HepG2 (cell line): ENCODE data around the gene TRIP6. TPM values are rescaled to one million over a fixed set of nuclear protein-coding genes. Genes with fewer than 3 reads are reported as not detected.

Experiments used
- HHEX ChIP-seq: IDR thresholded peaks from 2 replicates; pipeline ENCODE4 v1.6.1; 2016; ENCODE audit warnings: control low read depth
- KDM5A ChIP-seq: fragments of 200-600 bp; sonication (generic); IDR thresholded peaks from 2 replicates; pipeline ENCODE4 v1.7.0; 2018; ENCODE audit warnings: antibody characterized with exemption, mild to moderate bottlenecking, low read length, borderline replicate concordance
- MXD1 ChIP-seq: sonication (generic); formaldehyde crosslinking; IDR thresholded peaks from 2 replicates; pipeline ENCODE4 v1.4.0; 2020; ENCODE audit warnings: mild to moderate bottlenecking, missing genetic modification reagents
- SP4 ChIP-seq: sonication (generic); formaldehyde crosslinking; IDR thresholded peaks from 2 replicates; pipeline ENCODE4 v1.8.1; 2023; ENCODE audit warnings: mild to moderate bottlenecking, missing genetic modification reagents
- TAF1 ChIP-seq: sonication (generic); formaldehyde crosslinking; IDR thresholded peaks from 2 replicates; pipeline ENCODE4 v1.4.0; 2020; ENCODE audit warnings: missing genetic modification reagents
- ZMYM4 ChIP-seq: sonication (generic); formaldehyde crosslinking; IDR thresholded peaks from 2 replicates; pipeline ENCODE4 v1.8.1; 2023; ENCODE audit warnings: mild to moderate bottlenecking, missing genetic modification reagents
- ZNF17 ChIP-seq: sonication (generic); formaldehyde crosslinking; IDR thresholded peaks from 2 replicates; pipeline ENCODE4 v1.5.0; 2020; ENCODE audit warnings: mild to moderate bottlenecking, missing genetic modification reagents
- ZNF407 ChIP-seq: sonication (generic); formaldehyde crosslinking; IDR thresholded peaks from one replicate; pipeline ENCODE4 v1.5.1; 2020; ENCODE audit warnings: mild to moderate bottlenecking, missing genetic modification reagents; ENCODE audit errors: not compliant biosample characterization
- polyA plus RNA-seq, 8 experiments: library from polyadenylated mRNA; depleted of rRNA in 3 of 8; stranded (reverse) in 7 of 8; unstranded in 1 of 8; fragments of >200 nt; fragmentation: Illumina TruSeq in 4 of 8; extraction: Trizol in 4 of 8; gene quantifications; 2 replicates each; pipeline versions ENCODE4 v1.2.1 to v1.2.3, GENCODE V29; 2011 to 2016; ENCODE audit warnings: low read depth in 4 of 8, missing spikeins in 1 of 8, mixed read lengths in 1 of 8; ENCODE audit not compliant: insufficient read depth in 1 of 8
- total RNA-seq, 5 experiments: library from RNA; depleted of rRNA; stranded (reverse); fragments of >200 nt; fragmentation: Illumina TruSeq; extraction: Trizol; gene quantifications; 2 replicates each; pipeline ENCODE4 v1.2.3, GENCODE V29; 2016; ENCODE audit warnings: low read depth in 1 of 5
- TF ChIP-seq, protein P1 (sequence below): sonication (generic); formaldehyde crosslinking; IDR thresholded peaks from 2 replicates; pipeline ENCODE4 v1.8.0; 2022; ENCODE audit warnings: missing genetic modification reagents, mild to moderate bottlenecking, moderate library complexity, borderline replicate concordance
- TF ChIP-seq, protein P2 (sequence below): sonication (generic); formaldehyde crosslinking; IDR thresholded peaks from 2 replicates; pipeline ENCODE4 v1.5.1; 2020; ENCODE audit warnings: mild to moderate bottlenecking, missing genetic modification reagents

Gene TRIP6
- total and polyA plus RNA-seq, 2 of the 13 experiments (the other 11 are each of a cell fraction or from before 2014, with no cell fraction given) = 0.34 to 0.38 TPM

GRCh38 chr7:100895956-100896731, 29.0 kb downstream of the TRIP6 start (continued):
- TF ChIP-seq ZNF407 (CRISPR knock-in tag) = no peak
- TF ChIP-seq ZNF17 = no peak
- TF ChIP-seq, protein P1, sequence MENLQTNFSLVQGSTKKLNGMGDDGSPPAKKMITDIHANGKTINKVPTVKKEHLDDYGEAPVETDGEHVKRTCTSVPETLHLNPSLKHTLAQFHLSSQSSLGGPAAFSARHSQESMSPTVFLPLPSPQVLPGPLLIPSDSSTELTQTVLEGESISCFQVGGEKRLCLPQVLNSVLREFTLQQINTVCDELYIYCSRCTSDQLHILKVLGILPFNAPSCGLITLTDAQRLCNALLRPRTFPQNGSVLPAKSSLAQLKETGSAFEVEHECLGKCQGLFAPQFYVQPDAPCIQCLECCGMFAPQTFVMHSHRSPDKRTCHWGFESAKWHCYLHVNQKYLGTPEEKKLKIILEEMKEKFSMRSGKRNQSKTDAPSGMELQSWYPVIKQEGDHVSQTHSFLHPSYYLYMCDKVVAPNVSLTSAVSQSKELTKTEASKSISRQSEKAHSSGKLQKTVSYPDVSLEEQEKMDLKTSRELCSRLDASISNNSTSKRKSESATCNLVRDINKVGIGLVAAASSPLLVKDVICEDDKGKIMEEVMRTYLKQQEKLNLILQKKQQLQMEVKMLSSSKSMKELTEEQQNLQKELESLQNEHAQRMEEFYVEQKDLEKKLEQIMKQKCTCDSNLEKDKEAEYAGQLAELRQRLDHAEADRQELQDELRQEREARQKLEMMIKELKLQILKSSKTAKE = peak; percentile 44
- TF ChIP-seq KDM5A = no peak
- no peak for TF ChIP-seq TAF1 (CRISPR knock-in tag)
- no peak for TF ChIP-seq HHEX (CRISPR knock-in tag)
- TF ChIP-seq MXD1 = no peak
- TF ChIP-seq SP4 (CRISPR knock-in tag) = no peak
- no peak for TF ChIP-seq ZMYM4 (CRISPR knock-in tag)
- TF ChIP-seq, protein P2, sequence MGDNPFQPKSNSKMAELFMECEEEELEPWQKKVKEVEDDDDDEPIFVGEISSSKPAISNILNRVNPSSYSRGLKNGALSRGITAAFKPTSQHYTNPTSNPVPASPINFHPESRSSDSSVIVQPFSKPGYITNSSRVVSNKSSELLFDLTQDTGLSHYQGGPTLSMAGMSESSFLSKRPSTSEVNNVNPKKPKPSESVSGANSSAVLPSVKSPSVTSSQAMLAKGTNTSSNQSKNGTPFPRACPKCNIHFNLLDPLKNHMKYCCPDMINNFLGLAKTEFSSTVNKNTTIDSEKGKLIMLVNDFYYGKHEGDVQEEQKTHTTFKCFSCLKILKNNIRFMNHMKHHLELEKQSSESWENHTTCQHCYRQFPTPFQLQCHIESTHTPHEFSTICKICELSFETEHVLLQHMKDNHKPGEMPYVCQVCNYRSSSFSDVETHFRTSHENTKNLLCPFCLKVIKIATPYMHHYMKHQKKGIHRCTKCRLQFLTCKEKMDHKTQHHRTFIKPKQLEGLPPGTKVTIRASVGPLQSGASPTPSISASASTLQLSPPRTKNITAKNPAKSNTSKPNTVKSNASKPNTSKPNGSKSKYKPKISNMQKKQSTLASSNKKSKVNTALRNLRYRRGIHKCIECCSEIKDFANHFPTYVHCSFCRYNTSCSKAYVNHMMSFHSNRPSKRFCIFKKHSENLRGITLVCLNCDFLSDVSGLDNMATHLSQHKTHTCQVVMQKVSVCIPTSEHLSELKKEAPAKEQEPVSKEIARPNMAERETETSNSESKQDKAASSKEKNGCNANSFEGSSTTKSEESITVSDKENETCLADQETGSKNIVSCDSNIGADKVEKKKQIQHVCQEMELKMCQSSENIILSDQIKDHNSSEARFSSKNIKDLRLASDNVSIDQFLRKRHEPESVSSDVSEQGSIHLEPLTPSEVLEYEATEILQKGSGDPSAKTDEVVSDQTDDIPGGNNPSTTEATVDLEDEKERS = no peak
